Activated CD4-positive, alpha-beta T cell treated with anti-CD3 and anti-CD28 coated beads, Interleukin-2, Interleukin-6, amounts not matched to agents 100 ng/mL and 50 ng/mL, durations not matched to agents 16 hours and 8 hours (primary cell): Measurements from ENCODE around the gene MIGA1.
"Not testable (repeated sequence)": the region's sequence is repeated elsewhere in the genome, so short reads cannot be mapped to it uniquely, and the experiment has no call there.

Source experiments
- DNase-seq: peaks from one replicate; pipeline ENCODE4 v3.0.0-alpha.2; 2020

Gene MIGA1

GRCh38 chr1:77850082-77850481 lies 70.6 kb downstream of the MIGA1 start:
- no peak for DNase-seq

- no peak for DNase-seq
These were observed 78.1 kb downstream of the MIGA1 start for GRCh38 chr1:77857552-77857951.

DNA sequence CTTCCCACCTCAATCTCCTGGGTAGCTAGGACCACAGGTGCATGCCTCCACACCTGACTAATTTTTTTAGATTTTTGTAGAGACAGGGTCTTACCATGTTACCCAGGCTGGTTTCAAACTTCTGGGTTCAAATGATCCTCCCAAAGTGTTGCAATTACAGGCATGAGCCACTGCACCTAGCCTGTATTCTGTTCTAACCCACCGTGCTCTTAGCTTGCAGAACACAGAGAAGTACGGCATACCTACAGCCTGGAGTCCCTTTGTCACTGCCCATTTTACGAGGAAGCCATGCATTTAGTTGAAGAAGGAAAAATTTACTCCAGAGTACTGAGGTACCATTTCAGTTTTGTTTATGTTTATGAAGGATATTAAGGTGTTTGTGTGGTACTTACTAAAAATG lies 79.3 kb downstream of the MIGA1 start:
- DNase-seq = no peak

- no peak for DNase-seq
These were observed 79.8 kb downstream of the MIGA1 start for GRCh38 chr1:77859248-77859647.

GRCh38 chr1:77866296-77866695 lies 86.8 kb downstream of the MIGA1 start:
- no peak for DNase-seq

GRCh38 chr1:77872645-77873044 lies 93.2 kb downstream of the MIGA1 start:
- DNase-seq = no peak

DNA sequence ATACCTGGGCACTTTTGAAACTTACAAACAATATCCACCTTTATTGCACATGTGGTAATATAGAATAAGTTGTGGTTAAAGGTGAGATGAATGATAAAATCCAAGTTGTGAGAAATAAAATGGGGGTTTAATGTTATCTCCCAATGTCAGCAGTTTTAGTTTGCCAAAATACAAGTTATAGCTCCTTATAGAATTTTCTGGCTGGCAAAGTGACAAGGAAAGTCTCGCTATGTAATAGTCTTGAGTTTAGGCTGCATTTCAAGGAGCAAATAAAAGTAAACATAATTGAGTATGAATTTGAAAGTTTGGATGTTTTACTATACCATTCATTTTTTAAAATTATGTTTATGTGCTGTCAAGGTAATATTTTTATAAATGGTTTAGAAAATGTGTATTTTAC lies 94.0 kb downstream of the MIGA1 start:
- DNase-seq = no peak

DNA sequence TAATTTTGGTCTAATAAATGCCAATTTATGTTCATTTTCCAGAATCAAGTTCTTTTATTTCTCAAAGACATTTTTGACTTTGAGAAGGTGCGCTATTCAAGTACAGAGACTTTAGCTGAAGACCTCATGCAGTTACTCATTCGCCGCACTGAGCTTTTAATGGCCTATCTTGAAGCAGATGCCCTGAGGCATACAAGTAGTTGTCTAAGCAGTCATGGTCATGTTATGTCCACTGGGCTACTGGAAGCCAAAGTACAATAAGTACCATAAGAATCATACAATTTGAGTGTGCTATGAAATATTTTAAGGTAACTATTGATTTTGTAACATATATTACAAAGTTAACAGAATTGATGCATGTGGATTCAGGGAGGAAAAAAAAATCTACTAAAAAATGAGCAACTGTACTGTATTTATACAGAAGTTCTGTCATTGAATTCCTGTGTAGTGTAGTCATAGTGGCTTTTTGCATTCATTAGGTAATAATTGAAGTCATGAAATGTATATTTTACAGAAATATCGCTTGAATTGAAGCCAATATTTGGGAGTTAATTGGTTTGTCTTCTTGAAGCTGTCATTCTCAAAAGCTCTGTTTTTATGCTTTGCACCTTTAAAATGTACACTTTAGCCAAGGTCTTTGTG lies 95.5 kb downstream of the MIGA1 start:
- DNase-seq = no peak

DNA sequence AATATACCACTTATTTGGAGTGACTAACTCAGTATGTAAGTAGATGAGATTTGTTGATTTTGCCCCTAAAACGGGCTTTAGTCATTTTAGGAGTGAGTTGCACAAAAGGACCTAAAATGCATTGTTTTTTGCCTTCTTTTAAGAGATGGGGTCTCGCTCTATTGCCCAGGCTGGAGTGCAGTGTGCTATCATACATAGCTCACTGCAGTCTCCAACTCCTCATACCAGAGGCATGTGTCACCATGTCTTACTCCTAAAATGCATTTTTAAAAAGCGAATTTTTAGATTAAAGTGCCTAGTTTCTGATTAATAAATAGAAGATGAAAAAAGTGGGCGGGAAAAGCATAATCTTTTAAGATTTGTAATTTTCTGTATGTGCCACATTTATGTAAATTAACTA lies 97.4 kb downstream of the MIGA1 start:
- DNase-seq = no peak

GRCh38 chr1:77881061-77881460 lies 101.6 kb downstream of the MIGA1 start:
- no peak for DNase-seq

- no peak for DNase-seq
These were observed 103.0 kb downstream of the MIGA1 start for GRCh38 chr1:77882411-77882810.

GRCh38 chr1:77888081-77888780 lies 108.8 kb downstream of the MIGA1 start, which contains the start of gene NEXN:
Gene NEXN, plus strand, starts transcription at chr1:77888624. Its CDS starts 27,483 bp downstream, at chr1:77916107.
- no peak for DNase-seq

DNA sequence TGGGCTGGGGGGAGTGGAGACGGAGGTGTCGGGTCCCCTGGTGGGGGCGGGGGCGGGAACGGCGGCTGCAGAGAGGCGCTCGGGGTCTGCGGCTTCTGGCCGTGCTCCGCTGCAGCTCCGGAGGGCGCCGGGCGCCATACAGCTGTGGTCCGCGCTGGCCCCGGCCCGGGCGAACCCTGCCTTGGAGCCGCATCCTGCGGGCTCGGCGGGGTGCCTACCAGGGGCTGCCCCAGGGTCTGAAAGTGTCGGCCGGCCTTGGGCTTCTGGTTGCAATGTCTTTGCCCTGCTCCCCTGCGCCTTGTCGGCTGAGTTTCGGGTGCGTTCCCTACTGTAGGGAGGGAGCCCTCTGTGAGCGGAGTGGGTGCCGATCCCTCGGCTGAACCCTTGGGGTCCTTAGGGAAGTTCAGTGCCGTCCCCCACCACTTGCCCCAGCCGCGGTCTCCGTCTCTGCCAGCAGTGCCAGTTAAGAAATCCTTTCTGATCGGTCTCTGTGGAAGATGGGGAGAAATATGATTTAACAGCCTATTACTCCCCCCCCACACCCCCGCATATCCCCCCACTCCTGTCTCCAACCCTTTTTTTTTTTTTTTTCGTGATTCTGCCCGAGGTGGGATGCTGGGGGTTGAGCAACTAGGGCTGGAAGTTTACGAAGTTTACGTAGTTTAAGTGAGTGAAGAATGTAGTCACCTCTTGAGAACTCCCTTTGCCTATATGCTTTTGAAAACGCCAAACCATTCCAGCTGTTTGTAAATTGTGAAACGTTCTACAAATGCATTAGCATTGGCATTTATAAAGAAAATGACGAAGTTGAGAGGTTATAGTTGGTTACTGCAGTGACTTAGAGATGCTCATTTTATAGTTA lies 109.6 kb downstream of the MIGA1 start:
- peak; percentile 15 for DNase-seq

DNA sequence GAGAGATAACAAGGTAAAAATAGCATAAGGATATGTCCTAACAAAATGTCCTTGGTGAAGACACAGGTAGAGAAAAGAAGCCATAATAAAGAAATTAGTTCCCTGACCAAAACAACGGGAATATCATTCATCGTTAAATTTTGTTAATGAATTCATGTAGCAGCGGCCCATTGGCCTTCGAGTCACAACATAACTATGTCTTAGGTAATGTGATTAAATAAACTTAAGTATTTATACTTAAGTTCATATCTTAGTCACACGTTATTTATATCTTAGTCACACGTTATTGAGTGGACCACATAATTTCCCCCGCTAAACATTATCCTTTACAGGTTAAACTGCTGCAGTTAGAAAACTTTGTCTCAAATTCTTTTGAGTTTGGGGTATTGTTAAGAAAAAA lies 110.2 kb downstream of the MIGA1 start:
- DNase-seq = no peak

- DNase-seq = no peak
These were observed 111.8 kb downstream of the MIGA1 start for GRCh38 chr1:77891200-77891599.

GRCh38 chr1:77899647-77900320 lies 120.3 kb downstream of the MIGA1 start:
- DNase-seq = no peak

DNA sequence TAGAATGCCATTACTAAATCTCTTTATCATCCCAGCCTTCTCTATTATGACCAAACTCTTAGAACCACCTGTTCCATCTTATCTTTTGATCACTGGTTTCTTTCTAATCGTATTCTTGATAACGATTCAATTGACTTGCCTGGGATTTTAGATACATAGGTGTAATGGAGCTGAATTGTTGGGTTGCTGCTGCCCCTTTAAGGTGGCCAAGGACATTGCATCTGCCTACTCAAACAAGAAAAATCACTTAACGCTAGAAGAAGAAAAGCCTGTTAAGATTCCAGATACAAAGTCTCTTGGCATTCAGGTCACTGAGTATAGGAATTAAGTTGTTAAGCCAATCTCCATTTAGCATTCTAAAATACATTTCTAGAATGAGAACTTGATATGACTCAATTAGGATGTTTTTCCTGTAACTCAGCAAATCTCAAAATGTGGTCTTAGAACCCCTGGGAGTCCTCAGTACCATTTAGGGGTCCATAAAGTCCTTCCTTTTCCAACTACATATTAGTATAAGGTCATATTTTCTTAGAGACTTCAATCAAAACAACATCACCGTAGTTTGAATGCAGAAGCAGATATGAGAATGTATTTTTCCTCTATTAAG lies 121.3 kb downstream of the MIGA1 start:
- DNase-seq = peak; percentile 27

GRCh38 chr1:77905603-77906002 lies 126.2 kb downstream of the MIGA1 start:
- no peak for DNase-seq

DNA sequence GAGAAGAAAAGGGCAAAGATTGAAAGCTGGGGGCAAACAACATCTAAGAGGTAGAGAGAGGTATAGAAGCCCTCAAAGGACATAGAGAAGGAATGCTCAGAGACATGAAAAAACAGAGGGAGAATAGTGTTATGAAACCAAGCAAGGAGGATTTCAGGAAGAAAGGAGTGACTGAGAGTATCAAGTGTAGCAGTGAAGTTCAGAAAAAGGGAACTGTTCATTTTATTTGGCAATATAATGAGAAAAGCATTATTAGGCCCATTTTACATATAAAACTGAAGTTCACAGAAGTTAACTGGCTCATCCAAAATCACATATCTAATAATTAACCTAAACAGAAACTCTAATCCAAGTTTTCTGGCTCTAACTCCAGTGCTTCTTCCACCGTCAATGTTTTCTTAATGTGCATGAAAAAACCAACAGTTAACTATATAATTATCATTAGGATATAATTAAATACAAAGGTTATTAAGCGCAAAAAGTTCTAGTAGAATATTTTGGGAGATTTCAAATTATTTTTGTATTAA lies 126.6 kb downstream of the MIGA1 start:
- DNase-seq = no peak

GRCh38 chr1:77906624-77907023 lies 127.2 kb downstream of the MIGA1 start:
- DNase-seq = no peak

- no peak for DNase-seq
These were observed 130.7 kb downstream of the MIGA1 start for GRCh38 chr1:77910116-77910515.

- DNase-seq = not testable (repeated sequence)
These were observed 139.5 kb downstream of the MIGA1 start for GRCh38 chr1:77918918-77919317.
